ENCODE measurements around the gene ZBTB25.
"Not testable (repeated sequence)": the region's sequence is repeated elsewhere in the genome, so short reads cannot be mapped to it uniquely, and the experiment has no call there.

ZBTB25 gene

GRCh38 chr14:64503434-64504309 is at the start of gene ZBTB25:
Gene ZBTB25, minus strand, starts transcription at chr14:64503838. Its CDS starts 13,305 bp downstream, at chr14:64490533.
- peak; percentile 94 for DNase-seq

- no peak for DNase-seq
These were observed 47.1 kb upstream of the ZBTB25 start for GRCh38 chr14:64550621-64551333.

- DNase-seq: peak; percentile 75
These were observed 46.4 kb upstream of the ZBTB25 start, which contains the start of gene PPP1R36 for GRCh38 chr14:64549791-64550620. Gene PPP1R36, plus strand, starts transcription at chr14:64549961. Its CDS starts 37 bp downstream, at chr14:64549998.

GRCh38 chr14:64549016-64549415 is 45.4 kb upstream of the ZBTB25 start:
- DNase-seq: no peak

GRCh38 chr14:64544607-64545312 is 41.1 kb upstream of the ZBTB25 start:
- no peak for DNase-seq

- DNase-seq: no peak
These were observed 39.2 kb upstream of the ZBTB25 start for GRCh38 chr14:64542836-64543201.

- peak; percentile 56 for DNase-seq
These were observed 38.6 kb upstream of the ZBTB25 start for GRCh38 chr14:64541972-64542835.

GRCh38 chr14:64541261-64541971 is 37.8 kb upstream of the ZBTB25 start:
- DNase-seq: peak; percentile 57

- peak; percentile 96 for DNase-seq
These were observed 36.9 kb upstream of the ZBTB25 start, which contains the start of gene HSPA2 for GRCh38 chr14:64540208-64541202. Gene HSPA2, plus strand, starts transcription at chr14:64540741. Its CDS starts 109 bp downstream, at chr14:64540850.

- no peak for DNase-seq
These were observed 33.0 kb upstream of the ZBTB25 start for GRCh38 chr14:64536488-64537245.

- no peak for DNase-seq
These were observed 27.9 kb upstream of the ZBTB25 start for GRCh38 chr14:64531567-64531966.

- DNase-seq: no peak
These were observed 21.7 kb upstream of the ZBTB25 start for GRCh38 chr14:64525354-64525753.

- DNase-seq: no peak
These were observed 19.1 kb upstream of the ZBTB25 start for GRCh38 chr14:64522591-64523355.

- DNase-seq: no peak
These were observed 17.1 kb upstream of the ZBTB25 start for GRCh38 chr14:64520699-64521098.

- no peak for DNase-seq
These were observed 14.6 kb upstream of the ZBTB25 start for GRCh38 chr14:64518229-64518628.

GRCh38 chr14:64517667-64518066 is 14.0 kb upstream of the ZBTB25 start:
- not testable (repeated sequence) for DNase-seq

GRCh38 chr14:64516969-64517368 is 13.3 kb upstream of the ZBTB25 start:
- DNase-seq: no peak

GRCh38 chr14:64515053-64515452 is 11.4 kb upstream of the ZBTB25 start:
- DNase-seq: no peak

Measured in activated CD8-positive, alpha-beta memory T cell treated with anti-CD3 and anti-CD28 coated beads, Interleukin-2, amount 50 U/mL, for 48 hours (primary cell).